ENCODE data around the gene GJB2. TPM values are rescaled to one million over a fixed set of nuclear protein-coding genes. Genes with fewer than 3 reads are reported as not detected.

The GJB2 gene
- polyA plus RNA-seq, 1 donor (not counting 4 experiments of a cell fraction or from before 2014, with no cell fraction given), result 374 TPM

- no peaks in the 10 kb centered on the region for H3K79me2 ChIP-seq (ENCODE audit: control insufficient read depth, insufficient read depth, low read length)
- H3K4me2 ChIP-seq (ENCODE audit: control insufficient read depth, extremely low read depth, insufficient read depth, low read depth, low read length), result no peak overlapping the region
- no peaks in the 10 kb centered on the region for H3K4me1 ChIP-seq (ENCODE audit: control insufficient read depth, extremely low read depth, insufficient read depth, low read length)
- DNase-seq (ENCODE audit: low read depth, low spot score), result no peak
- no peaks in the 10 kb centered on the region for H4K20me1 ChIP-seq (ENCODE audit: control insufficient read depth, extremely low read depth, insufficient read depth, low read length)
- no peaks in the 10 kb centered on the region for H3K36me3 ChIP-seq (ENCODE audit: control insufficient read depth in 2 of 2, extremely low read depth in 1 of 2, insufficient read depth in 2 of 2, low read length in 2 of 2)
- no peak overlapping the region for H3K27ac ChIP-seq (ENCODE audit: control insufficient read depth, insufficient read depth, low read length)
- no peak overlapping the region for H2AFZ ChIP-seq (ENCODE audit: control insufficient read depth, low read length)
- no peak overlapping the region for H3K4me3 ChIP-seq (ENCODE audit: control insufficient read depth in 2 of 3, extremely low read depth in 1 of 3, insufficient read depth in 2 of 3, low read depth in 1 of 3, low read length in 3 of 3)
- no peaks in the 10 kb centered on the region for H3K9me1 ChIP-seq (ENCODE audit: control insufficient read depth, extremely low read depth, insufficient read depth, low read length)
- peaks cover 23% of the 10 kb centered on the region for H3K27me3 ChIP-seq (ENCODE audit: control insufficient read depth, extremely low read depth, insufficient read depth, low read length)
- no peak for FAIRE-seq
- H3K9me3 ChIP-seq (ENCODE audit: control insufficient read depth, low read depth, low read length), result no peaks in the 10 kb centered on the region
- H3K9ac ChIP-seq (ENCODE audit: control insufficient read depth, extremely low read depth, insufficient read depth, low read length), result no peak overlapping the region
- dilution Hi-C loops (cut with MboI; ENCODE audit: extremely low pct_ligation_motif_present, low sequenced_read_pairs), result no loop called here
- TF ChIP-seq EZH2 (IDR thresholded peaks at IDR 0.05; ENCODE audit: low read length) (no peak), CTCF (optimal IDR thresholded peaks at IDR 0.05 in 1 of 3, IDR thresholded peaks at IDR 0.05 in 1 of 3, conservative IDR thresholded peaks at IDR 0.05 in 1 of 3; ENCODE audit: extremely low read depth in 1 of 3, insufficient read depth in 2 of 3, low read length in 3 of 3) (no peak)
Observed at GRCh38 chr13:20151016-20151415, 41.7 kb downstream of the GJB2 start.

GRCh38 chr13:20150561-20150960 lies 42.2 kb downstream of the GJB2 start:
- H3K4me1 ChIP-seq (ENCODE audit: control insufficient read depth, extremely low read depth, insufficient read depth, low read length), result no peaks in the 10 kb centered on the region
- FAIRE-seq, result no peak
- H3K9me1 ChIP-seq (ENCODE audit: control insufficient read depth, extremely low read depth, insufficient read depth, low read length), result no peaks in the 10 kb centered on the region
- no peaks in the 10 kb centered on the region for H3K9me3 ChIP-seq (ENCODE audit: control insufficient read depth, low read depth, low read length)
- no peak overlapping the region for H3K27ac ChIP-seq (ENCODE audit: control insufficient read depth, insufficient read depth, low read length)
- no peak overlapping the region for H3K4me2 ChIP-seq (ENCODE audit: control insufficient read depth, extremely low read depth, insufficient read depth, low read depth, low read length)
- H3K9ac ChIP-seq (ENCODE audit: control insufficient read depth, extremely low read depth, insufficient read depth, low read length), result no peak overlapping the region
- H4K20me1 ChIP-seq (ENCODE audit: control insufficient read depth, extremely low read depth, insufficient read depth, low read length), result no peaks in the 10 kb centered on the region
- H3K36me3 ChIP-seq (ENCODE audit: control insufficient read depth in 2 of 2, extremely low read depth in 1 of 2, insufficient read depth in 2 of 2, low read length in 2 of 2), result no peaks in the 10 kb centered on the region
- DNase-seq (ENCODE audit: low read depth, low spot score), result no peak
- no peaks in the 10 kb centered on the region for H3K79me2 ChIP-seq (ENCODE audit: control insufficient read depth, insufficient read depth, low read length)
- H3K27me3 ChIP-seq (ENCODE audit: control insufficient read depth, extremely low read depth, insufficient read depth, low read length), result peaks cover 25% of the 10 kb centered on the region
- TF ChIP-seq CTCF (optimal IDR thresholded peaks at IDR 0.05 in 1 of 3, IDR thresholded peaks at IDR 0.05 in 1 of 3, conservative IDR thresholded peaks at IDR 0.05 in 1 of 3; ENCODE audit: extremely low read depth in 1 of 3, insufficient read depth in 2 of 3, low read length in 3 of 3) (no peak), EZH2 (IDR thresholded peaks at IDR 0.05; ENCODE audit: low read length) (no peak)
- H3K4me3 ChIP-seq (ENCODE audit: control insufficient read depth in 2 of 3, extremely low read depth in 1 of 3, insufficient read depth in 2 of 3, low read depth in 1 of 3, low read length in 3 of 3), result no peak overlapping the region
- dilution Hi-C loops (cut with MboI; ENCODE audit: extremely low pct_ligation_motif_present, low sequenced_read_pairs), result no loop called here
- no peak overlapping the region for H2AFZ ChIP-seq (ENCODE audit: control insufficient read depth, low read length)
